ENCODE results near the gene MOB2.
"Not testable (repeated sequence)": the region's sequence is repeated elsewhere in the genome, so short reads cannot be mapped to it uniquely, and the experiment has no call there.

The MOB2 gene

DNA sequence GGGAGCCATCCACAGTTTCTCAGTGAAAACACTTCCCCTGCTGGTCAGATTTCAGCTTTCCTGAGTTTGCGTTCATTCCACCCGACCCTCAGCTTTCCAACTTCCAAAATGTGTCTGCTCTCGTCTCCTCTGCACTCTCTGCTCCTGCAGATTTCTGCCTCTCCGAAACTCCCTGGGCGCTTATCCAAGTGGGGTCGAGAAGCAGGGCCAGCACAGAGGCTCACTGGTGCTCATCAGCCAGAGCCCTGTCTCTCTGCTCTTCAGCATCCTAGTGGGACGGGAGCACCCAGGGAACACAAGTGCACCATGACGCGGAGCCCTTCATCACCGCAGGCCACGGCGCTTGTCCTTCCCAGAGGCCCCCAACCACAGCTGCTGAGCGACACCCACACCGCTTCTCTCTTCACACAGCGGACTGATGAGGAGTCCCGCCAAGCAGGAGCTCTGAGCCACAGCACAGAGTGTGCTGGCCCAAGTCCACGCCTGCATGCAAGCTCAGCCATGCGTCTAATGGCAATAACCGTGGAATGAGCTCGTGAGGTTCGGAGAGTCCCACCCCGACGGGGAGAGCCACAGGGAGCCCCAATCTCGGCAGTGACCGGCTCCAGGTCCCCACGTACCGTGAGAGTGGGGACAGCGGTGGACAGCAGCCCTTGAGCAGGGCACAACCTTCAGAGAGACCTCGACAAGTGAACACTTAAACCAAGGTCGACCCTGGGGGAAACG lies 27.9 kb upstream of the MOB2 start:
- peak overlapping the region; percentile 16 for H2BK5ac ChIP-seq (ENCODE audit: low read length)
- no peak overlapping the region for H3K4me2 ChIP-seq (ENCODE audit: insufficient read depth, low read length, poor library complexity, severe bottlenecking)
- no peak overlapping the region for H3K14ac ChIP-seq (ENCODE audit: low read length)
- peak overlapping the region; percentile 9 for H2AK5ac ChIP-seq (ENCODE audit: low read depth, low read length)
- peak overlapping the region; percentile 28 for H3K23ac ChIP-seq (ENCODE audit: low read depth, low read length, poor library complexity)
- no peak overlapping the region for H2AFZ ChIP-seq (ENCODE audit: low read length)
- no peaks in the 10 kb centered on the region for H3K9me3 ChIP-seq (replicated peaks in 1 of 2; ENCODE audit: control insufficient read depth in 2 of 2, insufficient read depth in 1 of 2, low read depth in 1 of 2, low read length in 2 of 2)
- H3K4me1 ChIP-seq (ENCODE audit: control insufficient read depth in 2 of 2, insufficient read depth in 1 of 2, low read depth in 1 of 2, low read length in 2 of 2), result peaks cover 7 to 17% of the 10 kb centered on the region in 2 donors
- H2BK12ac ChIP-seq (ENCODE audit: low read length), result peak overlapping the region; percentile 28
- no peak for DNase-seq (ENCODE audit: low spot score)
- H3K36me3 ChIP-seq (replicated peaks in 1 of 2; ENCODE audit: control insufficient read depth in 2 of 2, insufficient read depth in 2 of 2, low read length in 2 of 2), result no peaks in the 10 kb centered on the region
- no peak overlapping the region for H4K8ac ChIP-seq (ENCODE audit: low read depth, low read length)
- no peak overlapping the region for H4K91ac ChIP-seq (ENCODE audit: low read depth, low read length, poor library complexity)
- peak overlapping the region in 1 of 2 donors; percentile 12 for H3K4me3 ChIP-seq (ENCODE audit: low read length in 2 of 2)
- H3K79me1 ChIP-seq (ENCODE audit: low read depth, low read length), result peaks cover 19% of the 10 kb centered on the region
- H2BK120ac ChIP-seq (ENCODE audit: low read depth, low read length), result no peak overlapping the region
- no peak overlapping the region for H3K4ac ChIP-seq (ENCODE audit: low read length)
- H3K27me3 ChIP-seq (ENCODE audit: control insufficient read depth in 3 of 3, insufficient read depth in 3 of 3, low read depth in 1 of 3, low read length in 3 of 3), result no peaks in the 10 kb centered on the region
- no peak overlapping the region for H3K9ac ChIP-seq (ENCODE audit: low read depth, low read length, poor library complexity)
- H3K18ac ChIP-seq (ENCODE audit: low read length), result peak overlapping the region; percentile 6
- no CpG with 5 or more reads among the region's 31 CpGs for WGBS, 2 donors (ENCODE audit: extremely low coverage in 2 of 2, insufficient read length in 2 of 2, insufficient replicate concordance in 1 of 2)
- H3K27ac ChIP-seq (replicated peaks; ENCODE audit: low read length), result no peak overlapping the region
- no peak overlapping the region for H2BK15ac ChIP-seq (ENCODE audit: low read length)

DNA sequence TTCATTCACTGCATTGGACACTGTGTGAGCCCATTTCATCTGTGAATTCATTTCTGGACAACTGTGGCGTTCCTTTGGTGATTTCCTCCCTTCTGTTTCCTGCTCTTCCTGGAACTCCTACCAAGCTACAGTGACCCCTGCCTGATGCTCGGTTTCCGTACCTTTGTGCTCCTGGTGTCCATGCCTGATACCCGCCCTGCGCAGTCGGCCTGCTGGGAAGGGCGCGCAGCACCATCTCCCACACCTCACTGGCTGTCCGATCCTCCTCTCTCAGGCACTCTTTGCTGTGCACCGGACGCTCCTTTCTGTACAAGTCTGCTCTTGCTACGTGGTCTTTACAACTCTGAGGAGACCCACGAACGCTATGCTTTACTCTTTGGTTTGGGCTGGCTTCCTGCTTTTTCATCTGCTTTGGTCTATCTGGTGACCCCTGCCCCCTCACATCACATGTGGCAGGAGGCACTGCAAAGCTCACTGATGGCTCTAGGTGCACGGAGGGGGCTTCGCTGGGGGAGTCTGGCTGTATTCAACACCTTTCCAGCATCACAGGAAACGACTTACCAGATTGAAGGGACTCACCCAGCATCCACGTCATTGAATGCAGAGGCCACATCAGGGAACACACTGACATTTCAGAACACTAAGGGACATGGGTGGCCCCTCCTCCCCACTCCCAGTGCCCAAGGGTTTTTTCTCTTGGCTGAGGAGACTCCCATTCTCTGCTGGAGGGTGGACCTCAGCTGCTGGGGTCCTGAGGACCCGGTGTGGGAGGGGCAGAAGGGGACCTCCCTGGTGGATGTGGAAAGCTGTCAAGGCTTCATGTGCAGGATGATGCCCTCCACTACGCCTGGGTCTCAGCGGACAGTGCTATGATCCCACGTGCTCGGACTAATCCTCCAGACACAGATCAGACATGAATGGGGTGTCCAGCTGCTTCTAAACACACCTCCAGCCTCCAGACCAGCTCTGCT lies 27.0 kb upstream of the MOB2 start:
- Histone ChIP-seq H3K36me3 (replicated peaks in 1 of 2; ENCODE audit: control insufficient read depth in 2 of 2, insufficient read depth in 2 of 2, low read length in 2 of 2) (no peaks in the 10 kb centered on the region), H3K4me3 (ENCODE audit: low read length in 2 of 2) (no peak overlapping the region), H3K79me1 (ENCODE audit: low read depth, low read length) (peaks cover 19% of the 10 kb centered on the region), H3K9me3 (replicated peaks in 1 of 2; ENCODE audit: control insufficient read depth in 2 of 2, insufficient read depth in 1 of 2, low read depth in 1 of 2, low read length in 2 of 2) (no peaks in the 10 kb centered on the region), H2BK12ac (ENCODE audit: low read length) (no peak overlapping the region), H4K91ac (ENCODE audit: low read depth, low read length, poor library complexity) (no peak overlapping the region), H3K4me1 (ENCODE audit: control insufficient read depth in 2 of 2, insufficient read depth in 1 of 2, low read depth in 1 of 2, low read length in 2 of 2) (peaks cover 7 to 17% of the 10 kb centered on the region in 2 donors), H3K4ac (ENCODE audit: low read length) (no peak overlapping the region), H2BK15ac (ENCODE audit: low read length) (no peak overlapping the region), H2BK5ac (ENCODE audit: low read length) (no peak overlapping the region), H2BK120ac (ENCODE audit: low read depth, low read length) (no peak overlapping the region), H3K4me2 (ENCODE audit: insufficient read depth, low read length, poor library complexity, severe bottlenecking) (no peak overlapping the region), H2AFZ (ENCODE audit: low read length) (no peak overlapping the region), H3K23ac (ENCODE audit: low read depth, low read length, poor library complexity) (no peak overlapping the region), H3K27me3 (ENCODE audit: control insufficient read depth in 3 of 3, insufficient read depth in 3 of 3, low read depth in 1 of 3, low read length in 3 of 3) (no peaks in the 10 kb centered on the region), H3K9ac (ENCODE audit: low read depth, low read length, poor library complexity) (no peak overlapping the region), H2AK5ac (ENCODE audit: low read depth, low read length) (no peak overlapping the region), H3K27ac (replicated peaks; ENCODE audit: low read length) (no peak overlapping the region), H3K18ac (ENCODE audit: low read length) (peak overlapping the region; percentile 29), H3K14ac (ENCODE audit: low read length) (no peak overlapping the region), H4K8ac (ENCODE audit: low read depth, low read length) (peak overlapping the region; percentile 95)
- DNase-seq (ENCODE audit: low spot score), result no peak
- WGBS, 2 donors (ENCODE audit: extremely low coverage in 2 of 2, insufficient read length in 2 of 2, insufficient replicate concordance in 1 of 2), result no CpG with 5 or more reads among the region's 23 CpGs

DNA sequence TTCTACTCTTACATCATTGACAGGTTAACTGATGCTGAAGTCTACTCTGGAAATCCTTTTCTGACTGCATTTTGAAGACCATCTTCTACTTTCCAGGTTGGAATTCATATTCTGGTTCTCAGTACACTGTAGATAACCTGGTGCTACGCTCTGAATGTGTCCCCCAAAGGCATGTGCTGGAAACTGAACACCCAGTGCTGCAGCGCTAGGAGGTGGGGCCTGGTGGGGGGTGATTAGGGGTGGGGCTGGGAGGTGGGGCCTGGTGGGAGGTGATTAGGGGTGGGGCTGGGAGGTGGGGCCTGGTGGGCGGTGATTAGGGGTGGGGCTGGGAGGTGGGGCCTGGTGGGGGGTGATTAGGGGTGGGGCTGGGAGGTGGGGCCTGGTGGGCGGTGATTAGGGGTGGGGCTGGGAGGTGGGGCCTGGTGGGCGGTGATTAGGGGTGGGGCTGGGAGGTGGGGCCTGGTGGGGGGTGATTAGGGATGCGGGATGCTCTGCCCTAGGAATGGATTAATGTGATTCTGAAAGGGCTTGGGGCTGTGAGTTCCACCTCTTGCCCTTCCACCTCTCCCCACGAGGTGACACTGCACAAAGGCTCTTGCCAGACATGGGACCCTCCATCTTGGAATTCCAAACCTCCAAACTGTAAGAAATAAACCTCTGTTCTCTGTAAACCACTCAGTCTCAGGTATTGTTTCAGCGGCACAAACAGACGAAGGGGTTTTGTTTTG lies 26.1 kb upstream of the MOB2 start:
- H3K14ac ChIP-seq (ENCODE audit: low read length); H3K4me3 ChIP-seq (ENCODE audit: low read length in 2 of 2); H3K36me3 ChIP-seq (replicated peaks in 1 of 2; ENCODE audit: control insufficient read depth in 2 of 2, insufficient read depth in 2 of 2, low read length in 2 of 2); H4K8ac ChIP-seq (ENCODE audit: low read depth, low read length); DNase-seq (ENCODE audit: low spot score); H2BK12ac ChIP-seq (ENCODE audit: low read length); H3K4ac ChIP-seq (ENCODE audit: low read length); H2BK15ac ChIP-seq (ENCODE audit: low read length); H4K91ac ChIP-seq (ENCODE audit: low read depth, low read length, poor library complexity); H3K9ac ChIP-seq (ENCODE audit: low read depth, low read length, poor library complexity); H3K27ac ChIP-seq (replicated peaks; ENCODE audit: low read length); H3K4me2 ChIP-seq (ENCODE audit: insufficient read depth, low read length, poor library complexity, severe bottlenecking); H2BK5ac ChIP-seq (ENCODE audit: low read length); H3K18ac ChIP-seq (ENCODE audit: low read length); H3K9me3 ChIP-seq (replicated peaks in 1 of 2; ENCODE audit: control insufficient read depth in 2 of 2, insufficient read depth in 1 of 2, low read depth in 1 of 2, low read length in 2 of 2); H2AFZ ChIP-seq (ENCODE audit: low read length); H2AK5ac ChIP-seq (ENCODE audit: low read depth, low read length); H3K23ac ChIP-seq (ENCODE audit: low read depth, low read length, poor library complexity); H3K27me3 ChIP-seq (ENCODE audit: control insufficient read depth in 3 of 3, insufficient read depth in 3 of 3, low read depth in 1 of 3, low read length in 3 of 3); H2BK120ac ChIP-seq (ENCODE audit: low read depth, low read length): not testable (repeated sequence)
- peaks cover 8 to 21% of the 10 kb centered on the region in 2 donors for H3K4me1 ChIP-seq (ENCODE audit: control insufficient read depth in 2 of 2, insufficient read depth in 1 of 2, low read depth in 1 of 2, low read length in 2 of 2)
- peaks cover 13% of the 10 kb centered on the region for H3K79me1 ChIP-seq (ENCODE audit: low read depth, low read length)
- WGBS, 2 donors (ENCODE audit: extremely low coverage in 2 of 2, insufficient read length in 2 of 2, insufficient replicate concordance in 1 of 2), result no CpG with 5 or more reads among the region's 9 CpGs
